Measurements from ENCODE around the gene EGFL7. TPM values are rescaled to one million over a fixed set of nuclear protein-coding genes. Genes with fewer than 3 reads are reported as not detected.

EGFL7 gene
- polyA plus RNA-seq, 3 donors: 1.3 to 2.8 (median 2.2) TPM

DNA sequence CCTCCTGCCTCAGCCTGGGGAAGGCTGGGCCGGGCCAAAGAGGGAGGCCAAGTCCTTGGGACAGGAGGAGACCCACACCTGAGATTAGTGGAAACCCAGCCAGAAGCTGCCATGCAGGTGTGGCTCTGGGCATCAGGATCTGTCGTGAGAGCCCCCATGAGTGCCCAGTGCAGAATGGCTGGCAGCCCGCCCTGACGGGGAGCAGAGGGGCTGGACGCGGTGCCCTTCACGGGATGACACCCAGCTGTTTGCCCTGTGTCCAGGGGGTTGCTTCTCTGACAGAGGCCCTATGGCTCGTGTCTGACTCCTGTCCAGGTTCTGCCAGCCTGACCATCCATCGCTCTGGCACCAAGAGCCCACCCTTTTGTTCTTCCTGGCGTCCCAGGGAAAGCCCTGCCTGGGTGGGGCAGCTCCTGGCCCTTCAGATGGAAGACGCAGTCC is 58.2 kb downstream of the EGFL7 start:
- Histone ChIP-seq H3K27me3 (ENCODE audit: control insufficient read depth in 2 of 2, insufficient read depth in 2 of 2, low read length in 2 of 2) (peaks cover 0 to 9% of the 10 kb centered on the region in 2 donors), H3K9me3 (replicated peaks in 1 of 2; ENCODE audit: control insufficient read depth in 1 of 2, insufficient read depth in 1 of 2, low read length in 2 of 2) (no peaks in the 10 kb centered on the region), H3K9ac (ENCODE audit: insufficient read depth, low read length, poor library complexity, severe bottlenecking) (no peak overlapping the region), H3K27ac (ENCODE audit: low read depth in 1 of 2, low read length in 2 of 2) (no peak overlapping the region), H3K79me2 (ENCODE audit: insufficient read depth, low read length) (peaks cover 21% of the 10 kb centered on the region), H3K4me2 (replicated peaks; ENCODE audit: extremely low read depth, low read length, poor library complexity, severe bottlenecking) (no peak overlapping the region), H4K20me1 (ENCODE audit: insufficient read depth, low read length) (peaks cover 63% of the 10 kb centered on the region), H3K36me3 (replicated peaks in 1 of 2; ENCODE audit: control insufficient read depth in 1 of 2, insufficient read depth in 2 of 2, low read length in 2 of 2) (peaks cover 40% of the 10 kb centered on the region in 2 donors), H3K4me3 (replicated peaks in 1 of 3; ENCODE audit: low read depth in 2 of 3, low read length in 3 of 3) (no peak overlapping the region), H3K4me1 (ENCODE audit: control insufficient read depth in 1 of 2, insufficient read depth in 2 of 2, low read length in 2 of 2) (peaks cover 11 to 21% of the 10 kb centered on the region in 2 donors), H2AFZ (ENCODE audit: insufficient read depth, low read depth, low read length, poor library complexity, severe bottlenecking) (no peak overlapping the region)
- no peak for DNase-seq
- TF ChIP-seq, protein P1, sequence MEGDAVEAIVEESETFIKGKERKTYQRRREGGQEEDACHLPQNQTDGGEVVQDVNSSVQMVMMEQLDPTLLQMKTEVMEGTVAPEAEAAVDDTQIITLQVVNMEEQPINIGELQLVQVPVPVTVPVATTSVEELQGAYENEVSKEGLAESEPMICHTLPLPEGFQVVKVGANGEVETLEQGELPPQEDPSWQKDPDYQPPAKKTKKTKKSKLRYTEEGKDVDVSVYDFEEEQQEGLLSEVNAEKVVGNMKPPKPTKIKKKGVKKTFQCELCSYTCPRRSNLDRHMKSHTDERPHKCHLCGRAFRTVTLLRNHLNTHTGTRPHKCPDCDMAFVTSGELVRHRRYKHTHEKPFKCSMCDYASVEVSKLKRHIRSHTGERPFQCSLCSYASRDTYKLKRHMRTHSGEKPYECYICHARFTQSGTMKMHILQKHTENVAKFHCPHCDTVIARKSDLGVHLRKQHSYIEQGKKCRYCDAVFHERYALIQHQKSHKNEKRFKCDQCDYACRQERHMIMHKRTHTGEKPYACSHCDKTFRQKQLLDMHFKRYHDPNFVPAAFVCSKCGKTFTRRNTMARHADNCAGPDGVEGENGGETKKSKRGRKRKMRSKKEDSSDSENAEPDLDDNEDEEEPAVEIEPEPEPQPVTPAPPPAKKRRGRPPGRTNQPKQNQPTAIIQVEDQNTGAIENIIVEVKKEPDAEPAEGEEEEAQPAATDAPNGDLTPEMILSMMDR (IDR thresholded peaks at IDR 0.05): no peak
- peak overlapping the region in 4 of 7 donors; percentile 8 to 80 (median 44) for H3K27ac Mint-ChIP-seq
- intact Hi-C loops (cut with micrococcal nuclease): loop anchor here in 1 of 2 donors (10.0 kb wide), 1 partner anchor 236 kb away; the partner anchor contains the start of gene SEC16A
- peaks cover 22% of the 10 kb centered on the region for H3K4me1 Mint-ChIP-seq
- WGBS (ENCODE audit: insufficient coverage): 85% methylated on average over 11 of the region's 11 CpGs
- H3K4me3 Mint-ChIP-seq: no peak overlapping the region
- peaks cover 24 to 38% of the 10 kb centered on the region in 2 donors for H3K36me3 Mint-ChIP-seq
- H3K9me3 Mint-ChIP-seq: no peaks in the 10 kb centered on the region
- H3K27me3 Mint-ChIP-seq (ENCODE audit: low read depth in 3 of 3): peaks cover 5 to 29% (median 14%) of the 10 kb centered on the region in 3 donors

DNA sequence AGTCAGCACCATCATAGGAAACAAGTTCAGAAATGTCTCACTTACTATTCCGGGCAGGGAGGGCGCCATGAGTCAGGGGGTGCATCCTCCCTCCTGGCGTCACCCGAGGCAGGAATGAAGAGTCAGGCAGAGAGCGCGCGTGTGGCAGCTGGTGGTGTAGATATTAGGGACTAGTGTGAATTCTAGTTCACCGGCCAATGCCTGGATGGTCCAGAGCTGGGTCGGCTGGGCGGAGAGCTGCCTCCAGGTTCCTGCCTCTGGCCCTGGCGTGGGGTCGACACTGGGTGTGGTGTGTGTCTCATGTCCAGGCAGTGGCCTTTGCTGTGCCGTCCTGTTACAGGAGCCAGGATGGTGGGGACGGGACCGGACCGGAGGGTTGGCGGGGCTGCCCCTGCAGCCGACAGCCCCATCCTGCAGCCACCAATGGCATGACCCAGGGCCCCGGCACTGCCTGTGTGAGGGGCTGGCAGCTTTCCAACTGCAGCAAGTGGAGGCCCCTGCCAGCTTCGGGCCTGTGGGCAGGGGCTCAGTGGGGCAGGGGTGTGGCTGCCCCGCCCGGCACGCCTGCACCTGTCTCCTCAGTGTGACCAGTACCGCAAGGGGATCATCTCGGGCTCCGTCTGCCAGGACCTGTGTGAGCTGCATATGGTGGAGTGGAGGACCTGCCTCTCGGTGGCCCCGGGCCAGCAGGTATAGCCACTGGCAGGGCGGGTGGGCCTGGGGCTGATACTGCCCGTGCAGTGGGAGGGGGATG is 58.8 kb downstream of the EGFL7 start:
- H3K4me3 Mint-ChIP-seq: no peak overlapping the region
- Histone ChIP-seq H3K4me2 (replicated peaks; ENCODE audit: extremely low read depth, low read length, poor library complexity, severe bottlenecking) (no peak overlapping the region), H4K20me1 (ENCODE audit: insufficient read depth, low read length) (peaks cover 69% of the 10 kb centered on the region), H3K27ac (ENCODE audit: low read depth in 1 of 2, low read length in 2 of 2) (peak overlapping the region in 1 of 2 donors; percentile 8), H3K79me2 (ENCODE audit: insufficient read depth, low read length) (peaks cover 27% of the 10 kb centered on the region), H3K4me3 (replicated peaks in 1 of 3; ENCODE audit: low read depth in 2 of 3, low read length in 3 of 3) (no peak overlapping the region), H2AFZ (ENCODE audit: insufficient read depth, low read depth, low read length, poor library complexity, severe bottlenecking) (no peak overlapping the region), H3K27me3 (ENCODE audit: control insufficient read depth in 2 of 2, insufficient read depth in 2 of 2, low read length in 2 of 2) (peaks cover 0 to 9% of the 10 kb centered on the region in 2 donors), H3K9ac (ENCODE audit: insufficient read depth, low read length, poor library complexity, severe bottlenecking) (no peak overlapping the region), H3K36me3 (replicated peaks in 1 of 2; ENCODE audit: control insufficient read depth in 1 of 2, insufficient read depth in 2 of 2, low read length in 2 of 2) (peaks cover 45 to 46% of the 10 kb centered on the region in 2 donors), H3K4me1 (ENCODE audit: control insufficient read depth in 1 of 2, insufficient read depth in 2 of 2, low read length in 2 of 2) (peaks cover 16 to 27% of the 10 kb centered on the region in 2 donors), H3K9me3 (replicated peaks in 1 of 2; ENCODE audit: control insufficient read depth in 1 of 2, insufficient read depth in 1 of 2, low read length in 2 of 2) (no peaks in the 10 kb centered on the region)
- peaks cover 3 to 23% (median 9%) of the 10 kb centered on the region in 3 donors for H3K27me3 Mint-ChIP-seq (ENCODE audit: low read depth in 3 of 3)
- 76% methylated on average over 26 of the region's 30 CpGs for WGBS (ENCODE audit: insufficient coverage)
- H3K4me1 Mint-ChIP-seq: peaks cover 28% of the 10 kb centered on the region
- peak overlapping the region in 4 of 7 donors; percentile 41 to 80 (median 44) for H3K27ac Mint-ChIP-seq
- no peak for DNase-seq
- no peaks in the 10 kb centered on the region for H3K9me3 Mint-ChIP-seq
- intact Hi-C loops (cut with micrococcal nuclease): loop anchor here in 1 of 2 donors (10.0 kb wide), 1 partner anchor 237 kb away; the partner anchor contains the start of gene SEC16A
- TF ChIP-seq, protein P1 (IDR thresholded peaks at IDR 0.05): no peak
- peaks cover 30 to 44% of the 10 kb centered on the region in 2 donors for H3K36me3 Mint-ChIP-seq

Small RNAs within 50 kb of the gene (small RNA-seq; reads per million reads assigned to genes)
- 127 reads per million, percentile 96 among the genes with 10 or more reads in this experiment for gene MIR126 (ENCODE audit: insufficient read length, low read depth)

Other genes starting within 250 kb of the EGFL7 start
- 1 to 10 TPM; 1.0 to 8.0 (median 1.0) TPM for gene INPP5E, start 223.1 kb upstream of the EGFL7 start, polyA plus RNA-seq
- 10 to 100 TPM; 11.1 to 36.8 (median 19.1) TPM for gene SEC16A, start 179.9 kb upstream of the EGFL7 start, polyA plus RNA-seq
- 10 to 100 TPM in 1 of 3 donors, 1 to 10 TPM in 2; 1.4 to 33.0 (median 2.2) TPM for gene NOTCH1, start 116.9 kb upstream of the EGFL7 start, polyA plus RNA-seq
- gene AGPAT2, start 24.5 kb downstream of the EGFL7 start, polyA plus RNA-seq: 100 to 1,000 TPM in 2 of 3 donors, 10 to 100 TPM in 1; 80.1 to 139 (median 116) TPM
- under 1 TPM in 1 of 3 donors, not detected in 2; 0.10 TPM for gene DIPK1B, start 49.7 kb downstream of the EGFL7 start, polyA plus RNA-seq
- under 1 TPM in 1 of 3 donors, not detected in 2; 0.16 TPM for gene LCN10, start 80.0 kb downstream of the EGFL7 start, polyA plus RNA-seq
- gene LCN6, start 85.6 kb downstream of the EGFL7 start, polyA plus RNA-seq: not detected
- gene LCN8, start 95.3 kb downstream of the EGFL7 start, polyA plus RNA-seq: under 1 TPM in 1 of 3 donors, not detected in 2; 0.27 TPM
- gene LCN15, start 101.6 kb downstream of the EGFL7 start, polyA plus RNA-seq: not detected
- 10 to 100 TPM; 33.1 to 47.2 (median 39.2) TPM for gene TMEM141, start 128.4 kb downstream of the EGFL7 start, polyA plus RNA-seq
- gene CCDC183, start 133.4 kb downstream of the EGFL7 start, polyA plus RNA-seq: 1 to 10 TPM in 1 of 3 donors, under 1 TPM in 1, not detected in 1; 0.54 to 2.1 TPM
- 10 to 100 TPM in 1 of 3 donors, 1 to 10 TPM in 2; 6.7 to 30.9 (median 8.1) TPM for gene RABL6, start 145.0 kb downstream of the EGFL7 start, polyA plus RNA-seq
- gene AJM1, start 179.6 kb downstream of the EGFL7 start, polyA plus RNA-seq: 1 to 10 TPM in 1 of 3 donors, under 1 TPM in 2; 0.10 to 2.0 (median 0.18) TPM
- 100 to 1,000 TPM in 1 of 3 donors, 10 to 100 TPM in 2; 70.0 to 163 (median 94.3) TPM for gene PHPT1, start 186.5 kb downstream of the EGFL7 start, polyA plus RNA-seq
- gene MAMDC4, start 189.4 kb downstream of the EGFL7 start, polyA plus RNA-seq: 1 to 10 TPM in 1 of 3 donors, under 1 TPM in 1, not detected in 1; 0.07 to 5.2 TPM
- gene EDF1, start 203.4 kb downstream of the EGFL7 start, polyA plus RNA-seq: 100 to 1,000 TPM; 245 to 407 (median 264) TPM
- gene TRAF2, start 223.6 kb downstream of the EGFL7 start, polyA plus RNA-seq: 1 to 10 TPM; 1.6 to 6.1 (median 2.0) TPM